HG03108 (cell line): ENCODE measurements around the gene AGPS.
"Not testable (repeated sequence)": the region's sequence is repeated elsewhere in the genome, so short reads cannot be mapped to it uniquely, and the experiment has no call there.

Source experiments
- ATAC-seq: cut with Tn5 transposase; IDR thresholded peaks from one replicate; pipeline ENCODE4 v1.9.1; 2021; ENCODE audit warnings: moderate library complexity; ENCODE audit not compliant: unreplicated experiment

AGPS gene

GRCh38 chr2:177466337-177467195 is 74.0 kb downstream of the AGPS start:
- no peak for ATAC-seq

- no peak for ATAC-seq
Measured at GRCh38 chr2:177467646-177468045, 75.1 kb downstream of the AGPS start.

GRCh38 chr2:177471990-177472389 is 79.4 kb downstream of the AGPS start:
- ATAC-seq, result no peak

- no peak for ATAC-seq
Measured at GRCh38 chr2:177474301-177474700, 81.7 kb downstream of the AGPS start.

- no peak for ATAC-seq
Measured at GRCh38 chr2:177474998-177475397, 82.4 kb downstream of the AGPS start.

GRCh38 chr2:177476897-177477296 is 84.3 kb downstream of the AGPS start:
- no peak for ATAC-seq

- no peak for ATAC-seq
Measured at GRCh38 chr2:177478029-177478428, 85.5 kb downstream of the AGPS start.

- ATAC-seq, result no peak
Measured at GRCh38 chr2:177478907-177479306, 86.3 kb downstream of the AGPS start.

- no peak for ATAC-seq
Measured at GRCh38 chr2:177482195-177482594, 89.6 kb downstream of the AGPS start.

- no peak for ATAC-seq
Measured at GRCh38 chr2:177483531-177483930, 91.0 kb downstream of the AGPS start.

GRCh38 chr2:177484180-177484795 is 91.7 kb downstream of the AGPS start:
- no peak for ATAC-seq

- ATAC-seq, result not testable (repeated sequence)
Measured at GRCh38 chr2:177485657-177486056, 93.1 kb downstream of the AGPS start.

- ATAC-seq, result no peak
Measured at GRCh38 chr2:177489719-177490301, 97.2 kb downstream of the AGPS start.

- no peak for ATAC-seq
Measured at GRCh38 chr2:177495945-177496344, 103.4 kb downstream of the AGPS start.

GRCh38 chr2:177496921-177497320 is 104.3 kb downstream of the AGPS start:
- ATAC-seq, result no peak

- ATAC-seq, result no peak
Measured at GRCh38 chr2:177501186-177501585, 108.6 kb downstream of the AGPS start.

- no peak for ATAC-seq
Measured at GRCh38 chr2:177506505-177506904, 113.9 kb downstream of the AGPS start.

GRCh38 chr2:177506998-177507397 is 114.4 kb downstream of the AGPS start:
- ATAC-seq, result no peak

- ATAC-seq, result no peak
Measured at GRCh38 chr2:177516824-177517544, 124.4 kb downstream of the AGPS start.

- ATAC-seq, result no peak
Measured at GRCh38 chr2:177518754-177519153, 126.2 kb downstream of the AGPS start.

GRCh38 chr2:177519534-177520115 is 127.1 kb downstream of the AGPS start:
- no peak for ATAC-seq
